ENCODE data around the gene RPS3. TPM values are rescaled to one million over a fixed set of nuclear protein-coding genes. Genes with fewer than 3 reads are reported as not detected.
A peak's percentile ranks its signal among the peaks of the same experiment; 100 is the strongest.
"Not testable (repeated sequence)": the region's sequence is repeated elsewhere in the genome, so short reads cannot be mapped to it uniquely, and the experiment has no call there.

Gene RPS3
- total RNA-seq, 1 donor from 2014 or later = 827 TPM

DNA sequence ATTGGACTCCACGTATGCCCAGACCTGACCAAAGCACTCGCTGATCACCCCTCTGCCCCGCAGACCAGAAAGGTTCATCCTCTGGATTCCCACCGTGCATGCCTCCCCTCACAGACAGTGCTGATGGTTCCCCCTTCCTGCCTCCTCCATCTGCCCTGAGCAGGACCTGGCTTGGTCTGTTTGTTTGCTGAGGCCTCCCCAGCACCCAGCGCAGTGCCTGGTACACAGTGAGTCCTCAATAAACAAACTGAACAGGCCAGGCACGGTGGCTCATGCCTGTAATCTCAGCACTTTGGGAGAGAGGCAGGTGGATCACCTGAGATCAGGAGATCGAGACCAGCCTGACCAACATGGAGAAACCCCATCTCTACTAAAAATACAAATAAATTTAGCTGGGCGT is 23.7 kb upstream of the RPS3 start:
- intact Hi-C loops (cut with DNase I) = no loop called here
- no peak for DNase-seq
- no peak for ATAC-seq (ENCODE audit: poor library complexity)

GRCh38 chr11:75376175-75376574 is 23.1 kb upstream of the RPS3 start:
- intact Hi-C loops (cut with DNase I) = no loop called here
- DNase-seq = no peak

DNA sequence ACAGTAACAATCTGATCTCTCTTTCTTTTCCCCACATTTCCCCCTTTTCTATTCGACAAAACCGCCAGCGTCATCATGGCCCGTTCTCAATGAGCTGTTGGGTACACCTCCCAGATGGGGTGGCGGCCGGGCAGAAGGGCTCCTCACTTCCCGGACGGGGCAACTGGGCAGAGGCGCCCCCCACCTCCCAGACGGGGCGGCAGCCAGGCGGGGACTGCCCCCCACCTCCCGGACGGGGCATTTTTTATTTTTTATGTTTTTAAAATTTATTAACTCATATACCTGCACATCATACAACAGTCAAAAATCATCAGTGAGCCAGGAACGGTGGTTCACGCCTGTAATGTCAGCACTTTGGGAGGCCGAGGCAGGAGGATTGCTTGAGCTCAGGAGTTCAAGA is 20.5 kb upstream of the RPS3 start:
- ATAC-seq (ENCODE audit: poor library complexity); DNase-seq; intact Hi-C loops (cut with DNase I): not testable (repeated sequence)

More at GRCh38 chr11:75376175-75376574, 23.1 kb upstream of the RPS3 start:
- ATAC-seq (ENCODE audit: poor library complexity) = no peak

DNA sequence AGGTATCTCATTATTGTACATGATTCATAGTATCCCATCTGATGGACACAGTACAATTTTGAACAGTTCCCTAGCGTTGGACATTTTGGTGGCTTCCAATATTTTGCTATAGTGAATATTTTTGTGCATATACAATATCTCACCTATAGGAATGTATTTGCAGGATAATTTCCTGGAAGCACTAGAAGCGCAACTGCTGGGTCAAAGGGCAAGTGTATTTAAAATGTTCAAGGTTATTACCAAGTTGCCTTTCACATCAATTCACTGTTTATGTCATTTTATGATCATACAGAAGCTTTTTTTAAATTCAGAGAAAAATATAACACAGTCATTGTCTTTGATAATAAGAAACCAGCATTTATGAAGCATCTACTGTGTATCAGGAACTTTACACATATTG is 19.1 kb upstream of the RPS3 start:
- no peak for DNase-seq
- intact Hi-C loops (cut with DNase I) = no loop called here
- ATAC-seq (ENCODE audit: poor library complexity) = no peak

GRCh38 chr11:75380716-75381420 is 18.4 kb upstream of the RPS3 start:
- intact Hi-C loops (cut with DNase I) = no loop called here
- ATAC-seq (ENCODE audit: poor library complexity) (peak; percentile 73), DNase-seq (no peak)

DNA sequence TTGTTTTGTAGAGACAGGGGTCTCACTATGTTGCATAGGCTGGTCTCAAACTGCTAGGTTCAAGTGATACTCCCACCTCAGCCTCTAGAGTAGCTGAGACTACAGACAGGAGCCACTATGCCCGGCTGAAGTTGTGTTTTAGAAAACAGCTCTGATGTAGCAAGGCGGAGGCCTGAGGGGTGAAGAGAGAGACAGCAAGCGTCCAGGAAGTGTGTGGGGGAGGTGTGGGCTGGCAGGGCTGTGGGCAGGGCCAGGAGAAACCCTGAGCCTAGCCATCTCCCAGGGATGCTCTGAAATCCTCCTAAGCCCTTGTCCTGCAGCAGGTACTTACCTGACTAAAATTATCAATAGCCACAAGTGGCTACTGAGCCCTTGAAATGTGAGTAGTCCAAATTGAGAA is 16.1 kb upstream of the RPS3 start:
- DNase-seq = no peak
- ATAC-seq (ENCODE audit: poor library complexity) = no peak
- intact Hi-C loops (cut with DNase I) = no loop called here

DNA sequence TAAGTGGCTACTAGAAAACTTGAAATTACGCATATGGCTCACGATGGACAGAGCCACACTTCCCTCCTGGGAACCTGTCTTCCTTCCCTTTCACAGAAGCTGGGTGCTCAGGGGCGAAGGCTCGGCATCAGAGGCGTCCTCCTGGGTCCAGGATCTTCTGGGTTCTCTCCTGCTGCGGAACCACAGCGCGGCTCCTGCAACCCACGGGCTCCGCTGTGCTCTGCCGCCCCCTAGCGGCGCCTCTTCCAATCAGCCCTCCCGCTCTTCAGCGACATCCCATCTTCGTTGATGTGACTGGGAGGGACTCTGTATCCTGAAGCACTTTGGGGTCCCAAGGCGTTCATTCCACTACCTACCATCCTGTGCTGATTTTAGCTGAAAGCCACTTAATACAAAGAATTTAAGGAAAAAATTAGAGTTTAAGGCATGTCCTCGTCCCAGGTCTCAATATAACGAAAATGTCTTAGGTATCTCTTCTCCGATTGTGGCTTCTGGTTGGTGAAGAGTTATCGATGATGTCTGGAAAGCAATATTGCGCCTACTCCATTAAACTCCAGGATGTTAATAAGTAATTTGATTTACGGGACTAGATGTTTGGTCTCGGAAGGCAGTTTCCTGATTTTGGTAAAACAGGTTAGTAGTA is 14.8 kb upstream of the RPS3 start:
- ATAC-seq (ENCODE audit: poor library complexity) (peak; percentile 91), DNase-seq (peak; percentile 91)
- intact Hi-C loops (cut with DNase I) = loop anchor here (1.0 to 5.0 kb wide), 3 partner anchors 56 to 148 kb away; no protein-coding TSS in a partner anchor

GRCh38 chr11:75386942-75387630 is 12.2 kb upstream of the RPS3 start:
- DNase-seq = no peak
- ATAC-seq (ENCODE audit: poor library complexity) = no peak
- intact Hi-C loops (cut with DNase I) = loop anchor here (5.0 kb wide), 1 partner anchor 145 kb away; no protein-coding TSS in a partner anchor

DNA sequence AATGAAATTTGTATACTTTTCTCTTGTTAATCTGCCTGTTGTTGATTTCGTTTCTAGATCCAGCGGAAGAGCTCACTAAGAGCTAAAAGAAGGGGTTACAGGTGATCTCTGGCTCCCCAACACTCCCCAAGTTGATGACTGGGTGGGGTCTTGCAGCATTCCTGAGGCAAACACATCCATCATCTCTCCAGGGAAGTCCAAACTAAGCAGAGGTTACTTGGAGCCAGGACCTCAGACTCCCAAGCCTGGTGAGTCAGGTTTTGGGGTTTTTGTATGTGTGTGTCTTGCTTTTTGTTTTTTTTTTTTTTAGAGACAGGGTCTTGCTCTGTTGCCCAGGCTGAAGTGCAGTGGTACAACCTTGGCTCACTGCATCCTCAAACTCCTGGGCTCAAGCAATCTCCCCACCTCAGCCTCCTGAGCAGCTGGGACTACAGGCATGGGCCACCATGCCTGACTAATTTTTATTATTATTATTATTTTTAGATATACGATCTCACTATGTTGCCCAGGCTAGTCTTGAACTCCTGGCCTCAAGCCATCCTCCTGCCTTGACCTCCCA is 11.5 kb upstream of the RPS3 start:
- intact Hi-C loops (cut with DNase I) = loop anchor here (5.0 kb wide), 1 partner anchor 144 kb away; no protein-coding TSS in a partner anchor
- no peak for ATAC-seq (ENCODE audit: poor library complexity)
- DNase-seq = no peak

GRCh38 chr11:75388386-75389275 is 10.7 kb upstream of the RPS3 start:
- ATAC-seq (ENCODE audit: poor library complexity) (peak; percentile 80), DNase-seq (peak; percentile 73)
- intact Hi-C loops (cut with DNase I) = loop anchor here (5.0 kb wide), 1 partner anchor 144 kb away; no protein-coding TSS in a partner anchor

- ATAC-seq (ENCODE audit: poor library complexity) = no peak
- intact Hi-C loops (cut with DNase I) = loop anchor here (5.0 kb wide), 1 partner anchor 143 kb away; no protein-coding TSS in a partner anchor
- DNase-seq = no peak
Observed at GRCh38 chr11:75389276-75389605, 10.1 kb upstream of the RPS3 start.

DNA sequence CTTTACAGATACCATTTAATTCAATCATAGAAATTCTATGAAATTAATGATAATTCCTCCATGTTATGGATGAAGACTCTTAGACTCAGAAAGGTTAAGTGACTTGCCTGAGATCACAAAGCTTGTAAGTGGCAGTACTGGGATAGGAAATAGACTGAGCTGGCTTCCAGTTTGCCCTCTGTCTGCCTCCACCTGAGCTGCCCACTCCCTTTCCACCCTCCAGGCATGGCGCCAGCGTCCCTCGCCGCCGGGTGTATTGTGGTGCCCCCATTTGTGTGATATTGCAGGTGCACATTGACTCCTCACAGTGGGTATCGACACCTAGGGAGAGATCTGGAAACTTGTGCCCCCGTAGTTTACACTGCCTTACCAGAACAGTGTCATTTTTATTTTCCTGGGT is 9.4 kb upstream of the RPS3 start:
- ATAC-seq (ENCODE audit: poor library complexity) (no peak), DNase-seq (no peak)
- intact Hi-C loops (cut with DNase I) = loop anchor here (5.0 kb wide), 1 partner anchor 142 kb away; no protein-coding TSS in a partner anchor

GRCh38 chr11:75394085-75394840 is 5.1 kb upstream of the RPS3 start:
- intact Hi-C loops (cut with DNase I) = no loop called here
- DNase-seq (no peak), ATAC-seq (ENCODE audit: poor library complexity) (no peak)

DNA sequence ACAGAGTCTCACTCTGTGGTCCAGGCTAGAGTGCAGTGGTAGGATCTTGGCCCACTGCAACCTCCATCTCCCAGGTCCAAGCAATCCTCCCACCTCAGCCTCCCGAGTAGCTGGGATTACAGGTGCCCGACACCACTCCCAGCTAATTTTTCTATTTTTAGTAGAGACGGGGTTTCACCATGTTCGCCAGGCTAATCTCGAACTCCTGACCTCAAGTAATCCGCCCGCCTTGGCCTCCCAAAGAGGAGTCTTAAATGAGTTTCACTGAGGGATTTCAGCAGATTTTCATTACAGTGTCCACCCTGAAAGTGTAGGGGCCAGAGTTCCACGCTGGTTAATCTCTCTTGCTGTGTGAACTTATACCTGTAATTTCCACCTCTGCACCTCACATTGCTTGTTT is 412 bp upstream of the RPS3 start:
- ATAC-seq (ENCODE audit: poor library complexity) (peak; percentile 1), DNase-seq (no peak)
- intact Hi-C loops (cut with DNase I) = no loop called here

DNA sequence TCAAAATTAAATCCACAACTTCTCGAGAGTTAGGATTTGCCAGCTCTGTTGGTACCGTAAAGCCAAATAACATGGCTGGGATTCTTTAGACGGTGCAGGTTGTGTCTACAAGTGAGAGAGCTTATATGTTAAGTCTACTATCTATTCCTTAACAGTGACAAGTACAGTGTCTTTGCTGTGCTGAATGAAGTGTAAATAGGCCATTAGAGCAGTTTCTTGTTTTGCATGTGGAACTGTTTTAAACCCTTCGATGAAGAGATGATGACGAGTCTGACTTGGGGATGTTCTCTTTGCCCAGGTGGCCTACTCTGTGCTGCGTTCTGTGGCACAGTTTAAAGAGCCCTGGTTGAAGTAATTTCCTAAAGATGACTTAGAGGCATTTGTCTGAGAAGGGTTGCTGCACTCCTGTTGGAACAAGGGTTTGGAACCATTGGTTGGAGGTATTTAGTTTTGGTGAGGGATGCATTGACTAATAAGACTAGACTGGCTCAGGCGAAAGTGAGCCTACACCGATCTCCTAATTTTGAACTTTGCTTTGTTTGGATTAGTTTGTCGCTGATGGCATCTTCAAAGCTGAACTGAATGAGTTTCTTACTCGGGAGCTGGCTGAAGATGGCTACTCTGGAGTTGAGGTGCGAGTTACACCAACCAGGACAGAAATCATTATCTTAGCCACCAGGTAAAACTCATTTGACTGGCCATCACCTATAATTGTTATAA is 988 bp downstream of the RPS3 start:
- DNase-seq (no peak), ATAC-seq (ENCODE audit: poor library complexity) (peak; percentile 16)
- intact Hi-C loops (cut with DNase I) = no loop called here

DNA sequence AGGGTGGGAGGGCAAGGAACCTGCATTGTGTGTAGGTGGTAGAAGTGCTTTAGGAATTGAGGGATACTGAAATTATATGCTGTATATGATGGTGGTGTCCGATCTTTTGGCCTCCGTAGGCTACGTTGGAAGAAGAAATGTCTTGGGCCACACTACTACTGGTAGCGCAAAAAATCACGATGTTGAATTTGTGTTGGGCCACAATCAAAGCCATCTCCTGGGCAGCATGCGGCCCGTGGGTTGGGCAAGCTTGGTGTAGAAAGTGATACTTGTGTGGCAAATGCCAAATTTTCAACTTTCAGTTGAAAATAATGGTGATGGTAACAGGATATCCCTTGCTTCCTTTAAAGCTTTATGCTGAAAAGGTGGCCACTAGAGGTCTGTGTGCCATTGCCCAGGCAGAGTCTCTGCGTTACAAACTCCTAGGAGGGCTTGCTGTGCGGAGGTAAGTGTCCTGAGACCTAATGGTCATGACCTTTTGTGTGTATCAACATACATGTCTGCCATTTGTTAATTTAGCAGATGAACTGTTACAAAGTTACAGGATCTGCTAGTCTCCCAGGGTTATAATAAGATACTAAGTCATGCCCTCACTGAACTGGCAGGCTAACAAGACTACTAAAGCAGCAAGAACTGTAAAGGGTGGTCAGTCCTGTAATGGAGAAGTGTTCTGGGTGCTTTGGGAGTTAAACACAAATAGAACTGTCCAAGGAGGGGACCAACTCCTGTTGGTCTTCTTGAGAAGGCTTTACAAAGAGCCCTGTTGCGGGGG is 2.9 kb downstream of the RPS3 start:
- DNase-seq (no peak), ATAC-seq (ENCODE audit: poor library complexity) (no peak)
- intact Hi-C loops (cut with DNase I) = no loop called here

All from Right ventricle myocardium superior (tissue), 1 donor.